Lung microvascular endothelial cell (primary cell): ENCODE data around the gene BRMS1. TPM values are rescaled to one million over a fixed set of nuclear protein-coding genes. Genes with fewer than 3 reads are reported as not detected.
"Not testable (repeated sequence)": the region's sequence is repeated elsewhere in the genome, so short reads cannot be mapped to it uniquely, and the experiment has no call there.

Source experiments
- DNase-seq, 2 donors: peaks; one replicate each; pipeline versions ENCODE4 v3.0.0 to v3.0.0-alpha.2; 2010; ENCODE audit warnings: low read depth in 2 of 2
- total RNA-seq: library from RNA; depleted of rRNA; stranded (reverse); fragments of >200 nt; gene quantifications from 2 replicates; pipeline ENCODE4 v1.2.1, GENCODE V29; 2014

Gene BRMS1
- 49.7 and 54.6 TPM in 2 replicates for total RNA-seq

GRCh38 chr11:66344550-66345315, at the start of gene BRMS1:
BRMS1 (minus strand) TSS chr11:66345104; CDS start chr11:66342234, 2,870 bp downstream.
- DNase-seq = peak; percentile 98 to 99

- DNase-seq = no peak
Measured at GRCh38 chr11:66393954-66394353, 49.0 kb upstream of the BRMS1 start.

- no peak for DNase-seq
Measured at GRCh38 chr11:66391322-66391721, 46.4 kb upstream of the BRMS1 start.

GRCh38 chr11:66388780-66389386, 44.0 kb upstream of the BRMS1 start:
- DNase-seq = peak; percentile 79

GRCh38 chr11:66386171-66387069, 41.5 kb upstream of the BRMS1 start:
- DNase-seq = peak; percentile 78 to 79

- not testable (repeated sequence) for DNase-seq
Measured at GRCh38 chr11:66384316-66384715, 39.4 kb upstream of the BRMS1 start.

GRCh38 chr11:66380264-66380663, 35.4 kb upstream of the BRMS1 start:
- DNase-seq = not testable (repeated sequence)

GRCh38 chr11:66373690-66374287, 28.9 kb upstream of the BRMS1 start:
- DNase-seq = not testable (repeated sequence)

GRCh38 chr11:66373265-66373664, 28.4 kb upstream of the BRMS1 start:
- no peak for DNase-seq

GRCh38 chr11:66371627-66372415, 26.9 kb upstream of the BRMS1 start, which contains the start of gene SLC29A2:
SLC29A2 (minus strand) TSS chr11:66371760; CDS start chr11:66371591, 169 bp downstream.
- peak in 1 of 2 donors; percentile 22 for DNase-seq

- no peak for DNase-seq
Measured at GRCh38 chr11:66369073-66369894, 24.4 kb upstream of the BRMS1 start.

- DNase-seq = no peak
Measured at GRCh38 chr11:66368484-66368883, 23.6 kb upstream of the BRMS1 start.

- no peak for DNase-seq
Measured at GRCh38 chr11:66367561-66368312, 22.8 kb upstream of the BRMS1 start.

GRCh38 chr11:66366844-66367477, 22.1 kb upstream of the BRMS1 start:
- DNase-seq = no peak

GRCh38 chr11:66365711-66366619, 21.1 kb upstream of the BRMS1 start:
- DNase-seq = no peak

- DNase-seq = no peak
Measured at GRCh38 chr11:66365166-66365565, 20.3 kb upstream of the BRMS1 start.

- peak in 1 of 2 donors; percentile 32 for DNase-seq
Measured at GRCh38 chr11:66363805-66364535, 19.1 kb upstream of the BRMS1 start.
